Peyer's patch (tissue), 4 donors: Measurements from ENCODE around the gene SLC6A6.

Experiments used
- POLR2A ChIP-seq, 2 donors: fragments of 450-650 bp; IDR thresholded peaks; one replicate each; pipeline ENCODE4 v1.5.1; 2017; ENCODE audit warnings: antibody characterized with exemption in 2 of 2, mild to moderate bottlenecking in 2 of 2, moderate library complexity in 2 of 2
- TF ChIP-seq, protein P1 (sequence below), 6 experiments: fragments of 450-650 bp in 4 of 6; fragments of 200-600 bp in 2 of 6; sonication (generic) in 1 of 6; IDR thresholded peaks; one replicate each; pipeline ENCODE4 v1.5.1; 2017 to 2019; ENCODE audit warnings: antibody characterized with exemption in 6 of 6, mild to moderate bottlenecking in 3 of 6, moderate library complexity in 1 of 6

DNA sequence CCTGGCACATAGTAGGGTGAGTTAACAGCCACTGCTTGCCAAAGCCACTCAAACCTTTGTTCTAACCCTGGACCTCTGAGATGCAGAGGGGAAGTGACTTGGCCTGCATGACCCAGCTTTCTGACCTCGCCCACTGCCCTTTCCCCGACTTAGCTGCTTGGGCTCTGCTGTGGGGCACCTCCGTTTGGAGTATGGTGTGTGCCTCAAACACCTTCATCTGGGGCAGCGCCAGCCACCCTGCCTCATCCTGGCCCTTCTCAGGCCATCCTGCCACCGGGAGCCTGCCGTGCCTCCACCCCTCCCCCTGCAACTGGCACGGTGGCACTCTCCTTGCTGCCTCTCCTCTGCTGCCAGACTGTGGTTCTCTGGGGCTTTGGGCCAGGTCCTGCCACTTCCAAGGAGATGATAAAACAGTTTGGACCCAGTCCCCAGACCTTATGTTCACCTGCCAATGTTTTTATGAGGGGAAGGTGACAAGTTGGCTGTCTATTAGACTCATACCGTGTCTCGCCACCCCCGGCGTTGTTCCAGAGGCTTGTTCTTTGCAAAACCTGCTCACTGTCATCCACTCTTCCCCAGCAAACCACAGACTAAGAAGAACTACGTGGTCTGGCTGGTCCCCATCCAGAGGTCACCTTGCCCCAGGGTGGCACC is 32.2 kb downstream of the SLC6A6 start:
- TF ChIP-seq, protein P1, sequence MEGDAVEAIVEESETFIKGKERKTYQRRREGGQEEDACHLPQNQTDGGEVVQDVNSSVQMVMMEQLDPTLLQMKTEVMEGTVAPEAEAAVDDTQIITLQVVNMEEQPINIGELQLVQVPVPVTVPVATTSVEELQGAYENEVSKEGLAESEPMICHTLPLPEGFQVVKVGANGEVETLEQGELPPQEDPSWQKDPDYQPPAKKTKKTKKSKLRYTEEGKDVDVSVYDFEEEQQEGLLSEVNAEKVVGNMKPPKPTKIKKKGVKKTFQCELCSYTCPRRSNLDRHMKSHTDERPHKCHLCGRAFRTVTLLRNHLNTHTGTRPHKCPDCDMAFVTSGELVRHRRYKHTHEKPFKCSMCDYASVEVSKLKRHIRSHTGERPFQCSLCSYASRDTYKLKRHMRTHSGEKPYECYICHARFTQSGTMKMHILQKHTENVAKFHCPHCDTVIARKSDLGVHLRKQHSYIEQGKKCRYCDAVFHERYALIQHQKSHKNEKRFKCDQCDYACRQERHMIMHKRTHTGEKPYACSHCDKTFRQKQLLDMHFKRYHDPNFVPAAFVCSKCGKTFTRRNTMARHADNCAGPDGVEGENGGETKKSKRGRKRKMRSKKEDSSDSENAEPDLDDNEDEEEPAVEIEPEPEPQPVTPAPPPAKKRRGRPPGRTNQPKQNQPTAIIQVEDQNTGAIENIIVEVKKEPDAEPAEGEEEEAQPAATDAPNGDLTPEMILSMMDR (IDR thresholded peaks at IDR 0.05): no peak
- TF ChIP-seq POLR2A (IDR thresholded peaks at IDR 0.05): no peak
